ENCODE results near the gene QPRT. TPM values are rescaled to one million over a fixed set of nuclear protein-coding genes. Genes with fewer than 3 reads are reported as not detected.

Gene QPRT
- total and polyA plus RNA-seq, 2 experiments from 2014 or later: 65.4 to 128 TPM

GRCh38 chr16:29658705-29659104, 20.3 kb upstream of the QPRT start (continued):
- TF ChIP-seq EZH2 (IDR thresholded peaks at IDR 0.05; ENCODE audit: low read depth, unreplicated experiment) (no peak), JUNB (IDR thresholded peaks at IDR 0.05; ENCODE audit: unreplicated experiment) (no peak), STAT1 (IDR thresholded peaks at IDR 0.05; ENCODE audit: unreplicated experiment) (no peak), CREB1 (CRISPR knock-in tag; IDR thresholded peaks at IDR 0.05; ENCODE audit: low read depth) (no peak), ZNF114 (CRISPR knock-in tag; IDR thresholded peaks at IDR 0.05) (no peak), NANOG (IDR thresholded peaks at IDR 0.05; ENCODE audit: borderline replicate concordance) (no peak), EZH2phosphoT487 (IDR thresholded peaks at IDR 0.05; ENCODE audit: unreplicated experiment) (no peak), CTCF (conservative IDR thresholded peaks at IDR 0.05; ENCODE audit: low read depth in 2 of 2) (no peak)

GRCh38 chr16:29662000-29662728, 16.8 kb upstream of the QPRT start:
- TF ChIP-seq EZH2phosphoT487 (IDR thresholded peaks at IDR 0.05; ENCODE audit: unreplicated experiment): no peak
- TF ChIP-seq ZNF331 (CRISPR knock-in tag; IDR thresholded peaks at IDR 0.05; ENCODE audit: low read depth): no peak
- no peak for TF ChIP-seq STAT1 (IDR thresholded peaks at IDR 0.05; ENCODE audit: unreplicated experiment)
- no peak for TF ChIP-seq CREB1 (CRISPR knock-in tag; IDR thresholded peaks at IDR 0.05; ENCODE audit: low read depth)
- DNase-seq (ENCODE audit: low spot score) (no peak), ATAC-seq (no peak)
- peaks cover 31% of the 10 kb centered on the region for H3K4me1 Mint-ChIP-seq
- no peaks in the 10 kb centered on the region for H4K20me1 ChIP-seq (replicated peaks; ENCODE audit: insufficient read depth)
- no peak overlapping the region for H3K27ac Mint-ChIP-seq
- H3K4me3 ChIP-seq: no peak overlapping the region
- no peaks in the 10 kb centered on the region for H3K36me3 Mint-ChIP-seq (ENCODE audit: low read depth)
- H3K36me3 ChIP-seq (ENCODE audit: insufficient read depth): no peaks in the 10 kb centered on the region
- H3K4me2 ChIP-seq: 0 out of 2 replicates have a peak overlapping the region, but pooled peaks have one; percentile 10
- peak overlapping the region; percentile 38; the same call in 1 of the 2 replicates for H2AFZ ChIP-seq
- H3K9me3 Mint-ChIP-seq: no peaks in the 10 kb centered on the region
- H3K9me2 ChIP-seq (ENCODE audit: insufficient read depth): no peaks in the 10 kb centered on the region
- H3K27me3 Mint-ChIP-seq (ENCODE audit: insufficient read depth, low read depth, poor library complexity): peaks cover 17% of the 10 kb centered on the region
- no peak overlapping the region for H3K27ac ChIP-seq (ENCODE audit: low read depth)
- peaks cover 12% of the 10 kb centered on the region for H3K4me1 ChIP-seq (ENCODE audit: insufficient read depth)
- peaks cover 11% of the 10 kb centered on the region; the same call in 1 of the 2 replicates for H3F3A ChIP-seq (replicated peaks; ENCODE audit: low read depth)
- no peak overlapping the region for H3K4me3 Mint-ChIP-seq
- H3K79me2 ChIP-seq (replicated peaks; ENCODE audit: insufficient read depth): no peaks in the 10 kb centered on the region
- no peaks in the 10 kb centered on the region for H3K27me3 ChIP-seq (ENCODE audit: insufficient read depth)

- no peaks in the 10 kb centered on the region for H3K27me3 ChIP-seq (ENCODE audit: insufficient read depth)
- peak overlapping the region; percentile 38; the same call in 1 of the 2 replicates for H2AFZ ChIP-seq
- DNase-seq (ENCODE audit: low spot score): no peak
- Mint-ChIP-seq H3K27ac (no peak overlapping the region), H3K4me1 (peaks cover 35% of the 10 kb centered on the region), H3K4me3 (no peak overlapping the region), H3K36me3 (ENCODE audit: low read depth) (no peaks in the 10 kb centered on the region), H3K9me3 (no peaks in the 10 kb centered on the region), H3K27me3 (ENCODE audit: insufficient read depth, low read depth, poor library complexity) (peaks cover 20% of the 10 kb centered on the region)
- no peak for ATAC-seq
- no peak overlapping the region for H3K4me3 ChIP-seq
- no peaks in the 10 kb centered on the region for H4K20me1 ChIP-seq (replicated peaks; ENCODE audit: insufficient read depth)
- no peaks in the 10 kb centered on the region for H3K9me2 ChIP-seq (ENCODE audit: insufficient read depth)
- peaks cover 17% of the 10 kb centered on the region for H3K4me1 ChIP-seq (ENCODE audit: insufficient read depth)
- peaks cover 13% of the 10 kb centered on the region; the same call in 1 of the 2 replicates for H3F3A ChIP-seq (replicated peaks; ENCODE audit: low read depth)
- H3K27ac ChIP-seq (ENCODE audit: low read depth): no peak overlapping the region
- H3K79me2 ChIP-seq (replicated peaks; ENCODE audit: insufficient read depth): no peaks in the 10 kb centered on the region
- H3K4me2 ChIP-seq: 0 out of 2 replicates have a peak overlapping the region, but pooled peaks have one; percentile 10
- H3K36me3 ChIP-seq (ENCODE audit: insufficient read depth): no peaks in the 10 kb centered on the region
- TF ChIP-seq ZNF331 (CRISPR knock-in tag; IDR thresholded peaks at IDR 0.05; ENCODE audit: low read depth) (no peak), ETS1 (IDR thresholded peaks at IDR 0.05) (no peak), NANOG (IDR thresholded peaks at IDR 0.05; ENCODE audit: borderline replicate concordance) (no peak), EZH2phosphoT487 (IDR thresholded peaks at IDR 0.05; ENCODE audit: unreplicated experiment) (no peak), JUNB (IDR thresholded peaks at IDR 0.05; ENCODE audit: unreplicated experiment) (no peak), STAT1 (IDR thresholded peaks at IDR 0.05; ENCODE audit: unreplicated experiment) (no peak), EZH2 (IDR thresholded peaks at IDR 0.05; ENCODE audit: low read depth, unreplicated experiment) (no peak)
These were observed 16.3 kb upstream of the QPRT start for GRCh38 chr16:29662729-29663015.

Measured in GM23338 (cell line).